Nephron progenitor cell (in vitro differentiated cells): Measurements from ENCODE around the gene NKX3-2.

Experiments used
- DNase-seq: peaks from one replicate; pipeline ENCODE4 v3.0.0; 2021
- H3K27ac Mint-ChIP-seq: 2 replicates; pipeline ENCODE4 v1.8.0; 2021; ENCODE audit warnings: mild to moderate bottlenecking, moderate library complexity, mixed read lengths
- H3K27me3 Mint-ChIP-seq: 2 replicates; pipeline ENCODE4 v1.8.0; 2021; ENCODE audit warnings: mild to moderate bottlenecking, low read depth, mixed read lengths; ENCODE audit not compliant: poor library complexity
- H3K36me3 Mint-ChIP-seq: 2 replicates; pipeline ENCODE4 v1.8.0; 2021; ENCODE audit warnings: low read depth, mixed read lengths
- H3K4me1 Mint-ChIP-seq: 2 replicates; pipeline ENCODE4 v1.8.0; 2021; ENCODE audit warnings: mixed read lengths
- H3K4me3 Mint-ChIP-seq: 2 replicates; pipeline ENCODE4 v1.8.0; 2021; ENCODE audit warnings: mild to moderate bottlenecking, moderate library complexity, mixed read lengths
- H3K9me3 Mint-ChIP-seq: 2 replicates; pipeline ENCODE4 v1.8.0; 2021; ENCODE audit warnings: mild to moderate bottlenecking, moderate library complexity, mixed read lengths
- CTCF ChIP-seq: fragments of 200-600 bp; sonication (generic); IDR thresholded peaks from 2 replicates; pipeline ENCODE4 v1.5.0; 2021; ENCODE audit warnings: antibody characterized with exemption

The NKX3-2 gene

GRCh38 chr4:13527981-13528820 is 16.1 kb downstream of the NKX3-2 start:
- no peak for TF ChIP-seq CTCF
- no peaks in the 10 kb centered on the region for H3K36me3 Mint-ChIP-seq
- H3K27me3 Mint-ChIP-seq: peaks cover 100% of the 10 kb centered on the region
- no peak overlapping the region for H3K27ac Mint-ChIP-seq
- peaks cover 19% of the 10 kb centered on the region for H3K4me1 Mint-ChIP-seq
- no peak for DNase-seq
- H3K4me3 Mint-ChIP-seq: no peak overlapping the region
- peaks cover 27% of the 10 kb centered on the region for H3K9me3 Mint-ChIP-seq

DNA sequence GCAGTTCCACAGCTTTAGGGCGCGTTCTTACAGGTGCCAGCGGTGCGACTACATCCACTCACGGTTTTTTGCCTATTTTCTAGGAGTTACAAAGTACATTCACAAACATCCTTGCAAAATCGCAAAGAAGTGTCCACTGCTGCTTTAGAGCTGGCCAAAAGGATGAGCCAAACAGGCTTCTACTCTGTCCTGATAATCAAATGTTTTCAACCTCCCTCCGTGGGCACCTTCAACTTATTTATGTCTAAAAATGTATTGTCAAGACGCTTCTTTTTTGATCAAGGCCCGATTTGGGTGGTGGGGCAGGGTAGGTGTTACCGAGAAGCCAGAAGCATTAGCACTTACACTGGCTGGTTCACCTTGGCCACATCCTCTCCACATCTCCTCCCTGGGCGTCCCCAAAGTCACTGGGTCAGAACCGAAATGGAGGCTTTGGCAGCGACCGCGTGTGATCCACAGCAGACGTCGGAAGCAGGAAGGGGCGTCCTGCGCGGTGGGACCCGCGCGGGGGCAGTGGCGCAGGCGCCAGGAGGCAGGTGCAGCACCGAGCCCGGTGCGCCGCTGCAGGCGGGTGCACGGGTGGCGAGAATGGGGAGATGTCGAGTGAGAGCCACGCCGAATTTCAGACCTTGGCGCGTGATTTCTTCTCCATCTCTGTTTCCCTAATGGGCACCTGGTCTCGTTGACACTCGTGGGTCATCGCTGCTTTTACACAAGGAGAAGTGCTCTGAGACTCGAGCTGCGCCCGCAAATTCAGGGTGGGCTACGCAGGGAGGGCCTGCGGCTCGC is 16.9 kb downstream of the NKX3-2 start:
- Mint-ChIP-seq H3K4me3 (no peak overlapping the region), H3K4me1 (peaks cover 19% of the 10 kb centered on the region), H3K36me3 (no peaks in the 10 kb centered on the region), H3K27ac (no peak overlapping the region), H3K9me3 (peaks cover 31% of the 10 kb centered on the region), H3K27me3 (peaks cover 100% of the 10 kb centered on the region)
- no peak for TF ChIP-seq CTCF
- DNase-seq: no peak

- H3K27ac Mint-ChIP-seq: no peak overlapping the region
- no peak for TF ChIP-seq CTCF
- H3K4me3 Mint-ChIP-seq: no peak overlapping the region
- peaks cover 17% of the 10 kb centered on the region for H3K4me1 Mint-ChIP-seq
- H3K27me3 Mint-ChIP-seq: peaks cover 100% of the 10 kb centered on the region
- no peaks in the 10 kb centered on the region for H3K36me3 Mint-ChIP-seq
- H3K9me3 Mint-ChIP-seq: peaks cover 31% of the 10 kb centered on the region
- no peak for DNase-seq
These were observed 17.6 kb downstream of the NKX3-2 start for GRCh38 chr4:13526658-13527057.

DNA sequence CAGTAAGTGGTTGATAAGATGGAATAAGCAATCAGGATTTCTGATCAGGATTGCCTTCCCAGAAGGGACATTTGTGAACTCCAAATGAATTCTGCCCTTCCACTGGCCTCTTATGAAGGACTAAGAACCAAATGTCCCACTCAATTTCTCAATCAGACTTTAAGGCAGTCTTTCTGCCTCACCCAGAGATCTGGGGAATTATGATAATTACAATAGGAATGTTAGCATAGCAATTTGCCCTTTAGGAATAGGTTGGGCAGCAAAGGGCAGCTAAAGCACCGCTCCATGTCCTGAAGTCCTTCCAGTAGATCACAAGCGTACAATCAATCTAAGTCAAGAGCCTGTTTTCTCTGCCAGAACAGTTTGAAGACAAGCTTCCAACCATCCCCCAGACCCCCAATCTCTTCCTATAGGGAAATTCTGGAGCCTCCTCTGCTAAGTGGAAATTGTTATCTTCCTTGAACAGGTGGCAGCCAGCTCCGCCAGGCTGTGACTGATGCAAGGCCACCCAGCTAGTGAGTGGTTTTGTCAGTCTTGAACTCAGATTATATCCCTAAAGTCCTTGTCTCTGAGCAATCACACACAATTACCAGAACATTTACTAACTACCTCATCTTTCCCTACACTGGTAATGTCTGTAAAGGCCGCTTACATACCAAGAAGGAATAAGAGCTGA is 18.6 kb downstream of the NKX3-2 start:
- no peak for TF ChIP-seq CTCF
- peaks cover 8% of the 10 kb centered on the region for H3K4me1 Mint-ChIP-seq
- peaks cover 100% of the 10 kb centered on the region for H3K27me3 Mint-ChIP-seq
- no peak overlapping the region for H3K4me3 Mint-ChIP-seq
- H3K9me3 Mint-ChIP-seq: peaks cover 31% of the 10 kb centered on the region
- no peak overlapping the region for H3K27ac Mint-ChIP-seq
- H3K36me3 Mint-ChIP-seq: no peaks in the 10 kb centered on the region
- DNase-seq: no peak

DNA sequence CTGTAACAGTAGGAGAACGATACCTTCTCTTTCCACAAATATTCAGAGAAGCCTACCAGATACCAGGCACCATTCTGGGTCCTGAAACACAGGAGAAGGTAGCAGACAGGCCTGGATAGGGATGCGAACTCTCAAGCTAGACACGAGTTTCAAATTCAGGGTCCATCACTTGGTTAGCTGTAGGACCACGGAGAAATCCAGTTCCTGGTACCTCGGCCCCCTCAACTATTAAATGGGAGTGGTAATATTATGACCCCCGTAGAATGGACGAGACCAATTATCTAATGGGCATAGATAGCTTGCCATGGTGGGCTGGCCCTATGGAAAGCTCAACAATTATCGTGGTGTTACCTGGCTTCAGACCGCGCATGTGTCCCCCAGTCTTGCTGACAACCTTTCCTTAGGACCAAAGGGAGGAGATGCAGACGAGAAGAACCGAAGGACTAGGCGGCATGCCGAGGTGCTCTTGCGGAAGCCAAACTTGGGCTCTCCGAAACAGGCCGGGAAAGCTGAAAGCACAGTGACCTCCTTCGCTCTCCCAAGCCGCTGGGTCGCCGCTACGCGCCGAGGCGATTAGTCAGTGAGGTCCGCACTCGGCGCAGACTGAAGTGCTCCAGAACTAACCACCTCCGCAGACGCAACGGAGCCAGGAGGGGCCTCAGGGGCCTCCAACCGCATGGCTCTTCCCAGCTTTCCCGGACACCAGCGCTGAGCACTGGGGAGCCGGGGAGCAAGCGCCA is 19.6 kb downstream of the NKX3-2 start:
- no peak for TF ChIP-seq CTCF
- Mint-ChIP-seq H3K36me3 (no peaks in the 10 kb centered on the region), H3K4me3 (no peak overlapping the region), H3K27ac (no peak overlapping the region), H3K4me1 (peaks cover 7% of the 10 kb centered on the region), H3K27me3 (peaks cover 99% of the 10 kb centered on the region), H3K9me3 (peaks cover 31% of the 10 kb centered on the region)
- no peak for DNase-seq
